IPS-NIHi7 (cell line): ENCODE measurements around the gene IFFO2.

Experiments used
- DNase-seq: peaks from one replicate; pipeline ENCODE4 v3.0.0; 2012; ENCODE audit warnings: mixed read lengths; ENCODE audit errors: extremely low spot score

Gene IFFO2

DNA sequence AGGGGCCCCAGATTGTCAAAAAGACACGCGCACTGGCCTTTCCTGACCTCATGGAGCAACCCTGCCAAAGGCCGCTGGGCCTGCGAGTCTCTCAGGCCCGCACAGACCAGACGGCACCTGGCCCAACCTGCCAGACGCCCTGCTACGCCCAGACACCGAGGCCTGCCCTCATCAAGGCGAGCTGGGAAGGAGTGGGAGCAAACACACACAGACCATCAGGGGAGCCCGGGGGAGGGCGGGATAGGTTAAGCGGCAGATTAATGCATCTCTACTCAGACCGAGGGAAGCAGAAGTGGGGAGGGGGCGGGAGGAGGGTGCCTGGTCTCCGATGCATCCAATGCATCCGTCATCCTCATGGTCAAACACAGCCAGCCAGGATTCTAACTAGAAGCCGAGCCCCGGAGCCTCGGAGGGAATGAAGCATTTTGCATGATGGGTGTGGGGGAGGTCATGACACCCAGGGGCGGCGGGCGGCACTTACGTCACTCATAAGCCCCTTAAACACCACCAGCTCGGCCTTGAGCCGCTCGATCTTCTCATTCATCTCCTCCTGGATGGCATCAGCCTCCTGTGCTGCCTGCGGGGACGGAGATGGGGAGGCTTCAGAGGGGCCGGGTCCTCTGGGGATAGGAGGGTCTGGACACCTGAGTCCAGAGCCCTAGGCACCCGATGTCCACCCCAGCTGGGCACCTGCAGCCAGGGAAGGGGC lies 37.1 kb downstream of the IFFO2 start:
- DNase-seq: no peak

DNA sequence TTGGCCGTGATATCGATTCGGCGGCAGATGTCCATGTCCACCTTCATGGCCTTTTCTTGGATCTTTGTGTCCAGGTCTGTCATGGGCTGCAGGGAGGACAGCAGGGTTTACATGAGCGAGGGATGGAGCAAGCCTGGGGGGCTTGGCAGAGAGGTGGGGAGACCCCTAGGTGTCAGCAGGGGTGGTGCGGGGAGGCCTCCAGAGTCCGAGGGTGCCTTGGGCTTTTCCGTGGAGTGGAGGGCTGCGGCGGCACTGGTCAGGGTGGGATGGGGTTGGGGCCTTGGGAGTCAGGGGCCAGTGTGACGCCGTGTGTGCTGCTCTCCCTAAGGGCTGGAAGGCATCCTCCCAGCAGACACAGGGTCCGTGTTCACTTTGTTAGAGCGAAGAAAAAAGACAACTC lies 38.1 kb downstream of the IFFO2 start:
- no peak for DNase-seq

DNA sequence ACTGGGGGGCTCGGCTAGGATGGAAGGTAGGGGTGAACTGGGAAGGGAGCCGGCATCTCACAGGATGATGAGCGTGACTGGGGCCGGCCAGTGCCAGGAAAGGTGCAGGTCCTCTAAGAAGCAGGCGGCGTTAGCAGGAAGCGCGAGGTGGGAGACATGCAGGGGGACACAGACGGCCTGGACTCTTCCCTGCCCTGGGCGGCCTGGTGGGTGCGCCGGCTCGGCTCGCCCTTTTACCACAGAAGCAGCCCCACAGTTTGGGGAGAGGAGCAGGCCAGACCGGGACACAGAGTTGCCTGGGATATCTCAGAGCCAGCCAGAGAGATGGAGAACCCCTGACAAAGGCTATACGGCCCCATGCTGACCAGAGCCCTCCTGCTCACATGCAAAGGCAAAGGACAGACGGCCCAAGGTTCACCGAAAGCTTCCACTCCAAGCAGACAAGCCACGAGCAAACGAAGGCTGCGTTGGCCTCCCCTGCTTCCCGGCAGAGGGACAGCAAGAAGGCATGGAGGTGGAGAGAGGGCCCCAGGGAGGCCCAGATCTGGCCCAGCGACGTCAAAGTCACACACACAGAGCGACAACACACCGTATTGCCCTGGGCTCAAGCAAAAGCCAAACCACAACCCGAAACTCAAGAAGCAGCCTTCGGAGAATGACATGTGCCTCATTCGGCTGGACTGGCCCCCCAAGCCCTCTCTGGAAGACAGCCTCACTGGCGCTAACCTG lies 39.2 kb downstream of the IFFO2 start:
- no peak for DNase-seq

DNA sequence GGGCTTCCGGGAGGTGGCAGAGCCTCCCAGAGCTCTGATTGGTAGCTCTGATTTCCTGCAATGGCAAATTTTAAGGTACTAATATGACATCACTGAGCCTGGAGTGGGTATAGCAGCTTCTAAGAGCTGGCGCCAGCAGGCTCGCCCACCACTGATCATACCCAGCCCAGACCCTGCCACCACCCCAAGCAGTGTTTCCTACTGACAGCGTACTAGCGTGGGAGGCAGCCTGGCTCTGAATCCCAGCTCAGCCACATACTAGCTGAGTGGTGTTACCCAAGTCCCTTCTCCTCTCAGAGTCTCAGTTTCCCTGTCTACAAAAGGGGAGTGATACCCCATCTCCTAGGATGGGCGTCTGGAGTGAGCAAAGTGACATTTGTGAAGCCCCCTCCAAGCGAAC lies 41.1 kb downstream of the IFFO2 start:
- DNase-seq: no peak

DNA sequence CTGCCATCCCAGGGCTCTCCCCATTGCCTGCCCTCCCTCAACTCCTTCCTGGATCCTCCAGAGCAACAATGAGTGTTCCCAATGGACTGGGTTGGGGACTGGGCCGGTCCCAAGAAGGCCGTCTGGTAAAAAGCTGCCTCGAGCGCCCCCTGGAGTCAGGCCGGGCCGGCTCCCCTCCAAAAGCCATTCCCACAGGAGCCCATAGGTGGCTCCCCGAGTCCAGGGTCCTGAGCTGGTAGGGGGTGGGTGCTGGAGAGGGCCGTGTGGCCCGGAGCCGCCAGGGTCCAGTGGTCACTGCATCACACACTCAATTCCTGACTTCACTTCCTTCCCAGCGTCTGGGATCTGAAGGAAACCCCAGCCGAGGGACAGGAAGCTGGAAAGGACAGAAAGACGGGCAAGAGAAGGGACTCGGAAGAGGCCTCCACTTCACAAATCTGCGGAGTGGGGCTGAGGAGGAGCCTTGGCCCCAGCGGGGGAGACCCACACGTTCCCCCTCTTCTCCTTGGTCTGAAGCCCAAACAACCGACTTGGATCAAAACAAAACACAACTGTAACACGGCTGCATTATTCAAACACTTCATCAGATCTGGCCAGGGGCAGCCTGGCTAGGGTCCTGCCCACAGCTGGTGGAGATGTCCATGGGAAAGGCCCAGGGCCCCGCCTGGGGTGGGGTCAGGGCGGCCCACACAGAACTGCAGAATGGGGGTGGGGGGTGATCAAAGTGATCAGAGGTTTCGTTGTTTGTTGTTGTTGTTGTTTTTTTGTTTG lies 43.2 kb downstream of the IFFO2 start:
- DNase-seq: peak; percentile 97

DNA sequence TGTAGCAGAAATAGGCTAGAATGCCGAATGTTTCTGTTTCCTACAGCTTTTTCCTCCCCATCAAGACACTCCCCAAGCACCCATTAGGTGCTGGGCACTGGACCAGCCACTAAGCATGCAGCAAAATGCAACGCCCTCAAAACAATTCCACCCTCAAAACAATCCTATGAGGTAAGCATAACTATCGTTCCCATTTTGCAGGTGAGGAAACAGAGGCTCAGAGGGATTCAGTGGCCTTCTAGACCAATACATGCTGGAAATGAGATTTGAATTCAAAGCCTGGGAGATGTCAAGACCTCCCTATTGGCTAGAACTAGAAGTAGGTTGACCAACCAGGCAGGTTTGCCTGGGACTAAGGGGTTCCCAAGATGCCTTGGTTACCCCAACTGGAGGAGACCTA lies 43.9 kb downstream of the IFFO2 start:
- DNase-seq: no peak

DNA sequence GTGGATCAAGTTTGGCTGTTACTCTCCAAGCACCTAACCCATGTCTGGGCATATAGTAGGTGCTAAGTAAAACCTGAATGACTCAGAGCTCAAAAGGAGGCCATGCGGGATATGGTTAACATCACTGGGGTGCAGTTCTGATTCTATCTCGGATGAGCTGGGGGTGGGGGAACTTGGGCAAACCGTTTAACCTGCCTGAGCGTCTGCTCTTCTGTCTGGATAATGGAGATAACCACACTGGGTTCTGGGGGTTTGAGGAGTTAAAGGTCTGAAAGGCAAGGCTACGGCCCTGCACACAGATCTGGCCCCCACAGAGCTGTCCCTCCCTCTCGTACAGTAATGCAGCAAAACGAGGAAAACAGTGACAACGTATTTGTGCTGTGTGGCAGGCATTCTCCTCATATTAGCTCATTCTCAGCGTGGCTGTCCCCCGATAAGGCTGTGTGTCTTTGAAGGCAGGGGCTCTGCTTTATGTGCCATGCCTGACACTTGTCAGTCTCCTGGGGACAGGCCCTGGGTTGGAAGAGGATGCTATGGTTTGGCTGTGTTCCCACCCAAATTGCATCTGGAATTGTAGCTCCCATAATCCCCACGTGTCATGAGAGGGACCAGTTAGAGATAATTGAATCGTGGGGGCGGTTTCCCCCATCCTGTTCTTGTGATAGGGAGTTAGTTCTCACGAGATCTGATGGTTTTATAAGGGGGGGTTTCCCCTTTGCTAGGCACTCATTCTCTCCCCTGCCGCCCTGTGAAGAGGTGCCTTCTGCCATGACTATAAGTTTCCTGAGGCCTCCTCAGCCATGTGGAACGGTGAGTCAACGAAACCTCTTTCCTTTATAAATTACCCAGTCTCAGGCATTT lies 47.3 kb downstream of the IFFO2 start:
- DNase-seq: no peak

DNA sequence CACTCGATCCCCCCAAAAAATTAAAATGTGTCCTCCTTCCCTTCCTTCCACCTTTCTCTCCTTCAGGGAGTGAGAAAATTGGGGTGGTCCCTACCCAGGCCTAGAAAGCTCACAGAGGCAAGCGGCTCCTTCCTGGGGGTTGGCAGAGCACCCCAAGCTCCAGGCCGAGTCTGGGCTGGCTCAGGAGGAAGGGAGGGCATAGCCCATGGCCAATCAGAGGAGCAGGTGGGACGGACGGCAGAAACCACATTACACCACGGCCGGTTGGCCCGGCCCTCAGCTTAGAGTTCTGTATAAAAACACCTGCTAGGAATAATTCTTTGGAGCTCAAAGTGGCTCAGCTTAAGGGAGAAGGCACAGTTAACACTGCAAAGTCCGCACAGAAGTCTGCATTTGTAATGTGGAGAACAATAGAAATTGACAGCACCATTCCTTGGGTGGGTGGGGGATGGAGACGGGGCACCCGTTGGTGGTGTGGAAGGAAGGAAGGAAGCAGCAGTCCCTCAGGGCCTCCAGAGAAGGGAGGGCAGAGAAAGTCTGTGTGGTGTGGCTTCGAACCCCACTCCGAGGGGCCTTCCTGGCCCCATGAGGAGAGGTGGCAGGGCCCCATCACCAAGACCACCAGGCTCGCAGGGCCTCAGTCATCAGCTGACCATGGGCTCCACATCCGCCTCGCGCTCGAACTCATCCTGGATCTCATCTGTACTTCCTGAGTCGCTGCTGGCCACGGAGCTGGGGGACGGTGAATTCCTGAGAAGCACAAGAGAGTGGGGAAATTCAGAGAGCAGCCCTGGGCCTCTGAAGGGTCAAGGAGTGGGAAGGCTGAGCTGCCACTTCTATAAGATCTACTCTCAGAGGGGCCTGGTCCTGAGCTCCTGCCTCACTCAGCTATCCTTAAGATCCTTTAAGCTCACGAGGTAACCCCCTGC lies 48.3 kb downstream of the IFFO2 start:
- no peak for DNase-seq

DNA sequence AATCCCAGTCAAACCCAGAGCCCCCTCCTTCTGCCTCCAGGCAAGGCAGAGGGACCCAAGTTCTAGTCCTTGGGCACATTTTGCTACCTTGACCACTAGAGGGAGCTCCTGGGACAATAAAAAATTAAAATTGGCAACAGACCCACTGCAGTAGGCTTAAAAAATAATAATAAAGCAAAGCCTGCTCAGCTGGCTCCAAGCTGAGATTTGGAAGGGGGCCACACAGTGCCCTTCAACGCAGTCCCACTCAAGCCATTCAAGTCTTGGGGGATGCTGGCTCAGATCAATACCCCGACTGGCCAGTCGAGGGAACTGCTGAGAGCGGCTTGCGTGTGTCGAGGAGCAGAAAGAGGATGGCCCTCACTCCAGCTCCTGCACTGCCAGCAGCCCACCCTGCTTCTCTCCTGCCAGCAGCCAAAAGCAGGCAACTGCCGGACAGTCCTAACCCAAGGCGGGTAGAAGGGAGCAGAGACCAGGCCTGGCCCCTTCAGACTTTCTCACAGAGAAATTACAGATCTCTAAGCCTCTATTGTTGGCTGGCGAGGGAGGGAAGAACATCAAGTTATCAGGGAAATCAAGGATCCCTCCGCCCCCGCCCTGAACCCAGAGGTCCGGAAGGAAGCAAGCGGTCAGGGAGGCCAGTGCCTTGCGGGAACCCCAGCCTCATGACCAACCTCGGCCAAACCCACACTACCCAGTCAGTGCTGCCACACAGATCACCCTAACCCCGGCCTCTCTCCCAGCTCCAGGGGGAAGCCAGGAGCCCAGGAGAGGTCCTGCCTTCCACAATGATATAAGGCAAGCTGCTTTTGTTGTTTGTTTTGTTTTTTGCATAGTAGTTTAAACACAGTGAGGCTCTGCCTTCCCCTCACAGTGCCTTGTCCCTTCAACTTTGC lies 49.2 kb downstream of the IFFO2 start:
- peak; percentile 73 for DNase-seq

DNA sequence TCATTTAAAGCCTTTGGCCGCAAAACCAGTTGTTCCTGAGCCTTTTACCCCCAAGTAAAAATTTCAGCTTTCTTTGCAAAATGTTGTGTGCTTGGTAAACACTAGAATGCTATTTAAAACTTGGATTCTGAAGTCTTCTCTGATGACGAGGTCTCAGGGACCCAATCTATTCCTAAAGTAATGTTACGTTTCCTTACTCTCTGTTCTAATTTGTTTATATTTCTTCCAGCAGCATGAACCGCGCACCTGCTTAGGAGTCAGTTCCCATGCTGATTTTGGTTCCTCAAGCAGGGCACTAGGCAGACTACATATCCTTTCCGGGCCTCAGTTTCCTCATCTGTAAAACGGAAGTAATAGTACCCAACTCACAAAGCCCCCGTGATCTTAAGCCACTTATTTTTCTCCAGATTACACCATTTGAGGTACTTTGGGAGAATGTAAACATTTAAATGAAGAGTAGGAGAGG lies 53.2 kb downstream of the IFFO2 start:
- DNase-seq: no peak

DNA sequence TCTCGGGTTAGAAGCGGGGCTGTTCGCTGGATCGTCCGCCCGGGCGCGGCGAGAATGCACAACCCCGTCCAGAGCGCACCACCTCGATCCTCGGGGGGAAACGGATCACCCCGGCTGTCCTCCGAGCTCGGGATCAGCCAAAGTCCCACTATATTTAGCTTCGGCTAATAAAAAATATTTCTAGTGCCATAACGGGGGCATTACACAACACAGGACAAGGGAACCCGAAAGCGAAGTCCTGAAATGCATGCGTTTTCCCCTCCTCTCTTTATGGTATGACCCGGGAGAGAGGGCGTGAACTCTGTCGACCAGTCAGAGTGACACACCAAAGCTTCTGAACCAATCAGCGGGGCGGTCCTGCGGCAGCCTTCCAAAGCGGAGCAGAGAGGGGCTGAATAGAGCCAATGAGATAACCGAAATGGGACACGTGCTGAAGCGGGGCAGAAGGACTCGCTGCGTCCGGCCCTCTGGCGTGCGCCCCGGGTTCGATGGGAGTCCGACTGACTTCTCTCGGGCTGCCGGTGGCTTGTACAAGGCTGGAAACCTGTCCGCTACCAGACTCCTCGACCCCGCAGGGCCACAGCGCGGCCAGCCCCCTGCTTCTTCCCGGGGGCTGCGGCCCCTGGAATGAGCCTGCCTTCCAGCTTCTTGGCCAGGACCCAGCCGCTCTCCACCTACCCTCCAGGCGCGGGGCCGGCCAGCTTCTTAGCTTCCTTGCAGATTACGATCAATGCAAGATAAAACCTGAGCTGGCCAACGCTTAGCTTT lies 53.8 kb downstream of the IFFO2 start, which contains the start of gene ALDH4A1:
TSS of gene ALDH4A1 (minus strand) at position 33 of the 768 bp plus-strand sequence. CDS start at position 1, 32 bp downstream.
- DNase-seq: peak; percentile 100

DNA sequence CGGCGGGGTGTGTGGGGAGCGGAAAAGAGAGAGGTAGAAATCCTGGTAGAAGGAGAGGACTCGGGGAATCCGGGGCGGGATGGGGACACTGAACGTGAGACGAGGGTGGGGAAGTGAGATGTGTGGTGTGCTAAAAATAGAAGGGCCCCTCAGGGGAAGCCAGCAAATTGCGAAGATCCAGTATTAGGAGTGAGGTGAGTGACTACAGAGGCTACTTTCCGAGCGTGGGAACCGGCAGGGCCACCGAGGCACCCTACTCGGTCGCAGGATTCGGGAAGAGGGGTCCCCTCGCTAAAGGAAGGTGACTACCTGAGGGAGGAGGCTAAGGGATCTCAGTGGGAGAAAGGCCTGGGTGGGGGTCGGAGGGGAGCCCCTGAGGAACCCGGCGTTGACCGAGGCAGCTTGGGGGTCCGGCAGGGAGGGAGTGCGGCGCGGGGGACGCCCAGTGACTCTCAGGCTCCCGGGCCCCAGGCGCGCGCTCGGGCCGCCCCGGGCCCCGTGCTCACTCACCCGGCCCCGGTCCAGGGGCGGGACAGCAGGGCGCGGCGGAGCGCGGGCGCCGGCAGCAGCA lies 54.4 kb downstream of the IFFO2 start:
- no peak for DNase-seq

DNA sequence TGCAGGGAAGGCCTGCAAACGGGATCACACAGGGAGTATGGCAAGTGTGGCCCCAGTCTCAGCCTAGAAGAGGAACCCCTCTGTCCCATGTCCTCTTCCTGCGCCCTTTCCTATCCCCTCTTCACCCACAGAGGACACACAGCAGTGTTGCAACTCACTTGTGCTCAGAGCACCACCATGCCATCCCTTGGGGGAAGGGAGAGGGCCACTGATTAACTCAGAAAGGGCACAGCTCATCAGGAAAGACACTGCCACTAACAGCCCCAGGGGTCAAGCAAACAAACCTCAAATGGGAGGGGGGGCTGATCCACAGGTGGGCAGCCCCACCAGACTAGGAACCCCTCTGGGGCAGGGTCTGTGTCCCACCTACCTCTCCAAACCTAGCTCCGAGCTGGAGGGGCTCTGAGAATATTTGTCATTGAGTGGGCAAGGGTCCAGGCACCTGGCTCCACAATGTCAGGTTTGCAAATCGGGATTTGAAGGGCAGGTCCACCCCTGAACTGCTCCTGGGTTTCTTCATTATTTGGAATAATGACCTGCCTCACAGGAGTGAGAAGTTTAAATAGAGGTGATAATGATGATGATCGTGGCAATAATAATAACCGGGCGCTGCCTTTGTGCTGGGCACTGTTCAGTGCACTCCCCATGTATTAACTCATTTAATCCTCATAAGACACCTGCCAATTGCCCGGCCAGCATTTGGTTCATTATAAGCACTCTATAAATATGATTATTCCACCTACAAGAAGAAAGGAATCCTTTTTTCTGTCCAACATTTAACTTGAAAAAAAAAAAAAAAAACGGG lies 55.1 kb downstream of the IFFO2 start:
- no peak for DNase-seq

DNA sequence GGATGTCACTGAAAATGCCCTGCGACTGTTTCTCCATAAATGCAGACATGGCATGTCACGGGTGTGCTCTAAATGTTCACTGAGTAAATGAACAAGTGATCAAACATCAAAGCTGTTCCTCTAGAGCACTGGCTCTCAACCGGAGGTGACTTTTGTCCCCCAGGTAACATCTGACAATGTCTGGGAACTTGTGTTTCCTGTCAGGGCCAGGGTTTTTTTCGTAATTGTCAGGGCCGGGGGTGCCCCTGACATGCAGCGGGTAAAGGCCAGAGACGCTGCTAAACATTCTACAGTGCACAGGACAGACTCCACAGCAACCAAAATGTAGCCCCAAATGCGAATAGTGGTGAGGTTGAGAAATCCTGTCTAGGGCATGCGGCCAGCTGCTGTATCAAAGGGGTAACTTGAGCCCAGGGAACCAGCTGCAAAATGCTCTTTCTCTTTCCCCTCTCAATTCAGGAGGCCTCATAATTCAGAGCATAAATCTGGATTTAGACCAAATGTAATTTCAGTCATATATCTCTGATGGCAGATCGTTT lies 56.1 kb downstream of the IFFO2 start:
- no peak for DNase-seq

DNA sequence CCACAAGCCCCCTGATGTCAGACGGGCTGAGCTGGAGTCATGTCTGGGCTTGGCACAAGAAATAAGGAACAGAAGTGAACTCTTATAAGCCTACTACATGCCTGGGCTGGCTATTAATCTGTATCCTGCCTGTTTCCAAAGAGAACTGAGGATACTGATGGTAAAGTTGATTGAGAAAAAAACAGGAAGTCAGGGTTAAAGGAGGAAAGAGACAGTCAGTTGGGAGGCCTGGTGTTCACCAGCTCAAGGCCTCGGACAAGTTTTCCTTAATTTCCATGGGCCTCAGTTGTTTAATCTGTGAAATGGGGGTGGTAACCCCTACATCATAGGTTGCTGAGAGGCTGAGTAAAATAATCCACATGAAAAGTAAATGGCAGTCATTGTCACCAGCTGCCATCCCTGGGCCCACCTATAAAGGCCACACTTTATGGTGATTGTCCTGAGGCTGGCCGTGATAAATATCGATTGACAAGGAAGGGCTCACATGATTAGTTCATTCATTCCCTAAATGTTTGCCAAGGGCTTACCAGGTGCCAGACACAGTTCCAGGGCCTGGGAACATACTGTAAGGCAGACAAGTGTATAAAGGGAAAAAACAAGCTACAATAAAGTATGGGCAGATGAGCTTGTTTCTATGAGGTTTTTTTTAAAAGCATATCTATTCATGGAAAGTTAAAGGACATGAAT lies 57.0 kb downstream of the IFFO2 start:
- no peak for DNase-seq

DNA sequence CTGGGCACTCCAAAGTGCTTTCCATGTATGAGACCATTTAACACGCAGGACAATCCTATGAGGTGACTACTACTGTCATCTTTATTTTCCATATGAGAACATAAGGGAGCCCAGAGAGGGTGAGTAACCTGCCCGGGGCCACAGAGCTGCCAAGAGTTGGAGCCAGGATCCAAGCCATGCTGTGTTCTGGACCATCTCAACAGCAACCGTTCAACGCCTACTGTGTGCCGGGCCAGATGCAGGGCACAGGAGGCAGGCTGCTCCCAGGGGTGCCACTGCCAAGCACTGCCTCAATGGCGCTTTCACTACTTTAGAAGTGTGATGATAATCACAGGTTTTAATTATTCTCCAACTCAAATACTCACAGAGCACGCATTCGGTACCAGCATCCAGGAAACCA lies 57.9 kb downstream of the IFFO2 start:
- no peak for DNase-seq

DNA sequence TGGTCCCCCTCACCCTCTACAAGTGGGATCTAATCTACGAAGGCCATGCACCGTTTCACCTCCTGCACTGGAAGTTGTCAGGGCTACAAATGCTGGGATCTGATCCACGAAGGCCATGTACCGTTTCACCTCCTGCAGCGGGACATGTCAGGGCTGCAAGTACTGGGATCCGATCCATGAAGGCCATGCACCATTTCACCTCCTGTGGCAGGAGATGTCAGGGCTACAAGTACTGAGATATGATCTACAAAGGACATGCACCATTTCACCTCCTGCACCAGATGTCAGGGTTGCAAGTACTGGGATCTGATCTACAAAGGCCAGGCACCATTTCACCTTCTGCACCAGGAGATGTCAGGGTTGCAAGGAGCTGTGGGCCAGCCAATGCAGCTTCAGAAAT lies 61.2 kb downstream of the IFFO2 start:
- no peak for DNase-seq
